ENCODE measurements around the gene COX10. TPM values are rescaled to one million over a fixed set of nuclear protein-coding genes. Genes with fewer than 3 reads are reported as not detected.

COX10 gene
- total and polyA plus RNA-seq, 2 experiments from 2014 or later = 21.7 to 26.6 TPM

DNA sequence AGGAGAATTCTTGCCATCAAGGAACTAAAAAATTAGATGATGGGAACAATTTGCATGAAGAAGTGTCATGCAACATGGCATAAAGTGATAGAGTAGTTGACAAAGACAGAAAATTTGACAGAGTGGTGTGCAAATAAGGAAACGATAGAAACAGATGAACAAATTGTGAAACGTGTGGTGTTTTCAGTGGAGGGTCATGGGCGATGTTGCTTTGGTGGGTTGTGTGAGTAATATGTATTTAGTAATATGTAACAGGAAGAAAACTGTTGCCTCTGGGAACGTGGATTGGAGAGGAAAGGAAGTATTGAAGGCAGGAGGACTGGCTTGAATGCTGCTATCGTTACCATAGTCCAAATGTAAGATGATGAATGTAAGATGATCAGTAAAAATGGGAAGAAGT is 3.6 kb downstream of the COX10 start:
- Histone ChIP-seq H3K4me1 (ENCODE audit: low read depth) (peaks cover 6% of the 10 kb centered on the region), H3K27me3 (no peaks in the 10 kb centered on the region), H3K4me3 (no peak overlapping the region), H3K27ac (no peak overlapping the region), H3K36me3 (peaks cover 19% of the 10 kb centered on the region), H3K9me3 (ENCODE audit: low read depth) (no peaks in the 10 kb centered on the region)
- TF ChIP-seq CTCF (IDR thresholded peaks at IDR 0.05; ENCODE audit: low read depth, low read length) = no peak
- no peak for DNase-seq (ENCODE audit: low read depth in 1 of 2, low spot score in 1 of 2)

GRCh38 chr17:14078027-14078426 is 8.7 kb downstream of the COX10 start:
- peaks cover 9% of the 10 kb centered on the region for H3K4me1 ChIP-seq (ENCODE audit: low read depth)
- no peak for TF ChIP-seq CTCF (IDR thresholded peaks at IDR 0.05; ENCODE audit: low read depth, low read length)
- H3K27me3 ChIP-seq = no peaks in the 10 kb centered on the region
- H3K9me3 ChIP-seq (ENCODE audit: low read depth) = no peaks in the 10 kb centered on the region
- no peak overlapping the region for H3K4me3 ChIP-seq
- H3K27ac ChIP-seq = no peak overlapping the region
- DNase-seq (ENCODE audit: low read depth in 1 of 2, low spot score in 1 of 2) = no peak
- H3K36me3 ChIP-seq = peaks cover 19% of the 10 kb centered on the region

DNA sequence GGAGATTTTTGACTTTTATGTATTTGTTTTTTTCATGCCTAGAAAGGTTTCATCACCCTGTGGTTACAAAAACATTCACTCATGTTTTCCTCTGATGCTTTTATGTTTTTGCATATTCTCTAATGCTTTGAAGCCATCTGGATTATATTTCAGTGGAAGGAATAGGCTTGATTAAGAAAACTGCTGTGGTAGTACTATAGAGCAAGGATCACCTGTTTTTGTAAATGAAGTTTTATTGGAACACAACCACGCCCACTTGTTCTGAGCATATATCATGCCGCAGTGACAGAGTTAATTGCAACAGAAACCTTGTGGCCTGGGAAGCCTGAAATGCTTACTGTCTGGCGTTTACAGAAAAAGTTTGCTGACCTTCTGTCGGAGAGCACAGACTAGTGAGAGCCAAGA is 11.5 kb downstream of the COX10 start:
- no peaks in the 10 kb centered on the region for H3K27me3 ChIP-seq
- H3K27ac ChIP-seq = no peak overlapping the region
- H3K9me3 ChIP-seq (ENCODE audit: low read depth) = no peaks in the 10 kb centered on the region
- H3K4me3 ChIP-seq = no peak overlapping the region
- H3K36me3 ChIP-seq = peaks cover 11% of the 10 kb centered on the region
- no peak for DNase-seq (ENCODE audit: low read depth in 1 of 2, low spot score in 1 of 2)
- H3K4me1 ChIP-seq (ENCODE audit: low read depth) = peaks cover 9% of the 10 kb centered on the region
- no peak for TF ChIP-seq CTCF (IDR thresholded peaks at IDR 0.05; ENCODE audit: low read depth, low read length)

DNA sequence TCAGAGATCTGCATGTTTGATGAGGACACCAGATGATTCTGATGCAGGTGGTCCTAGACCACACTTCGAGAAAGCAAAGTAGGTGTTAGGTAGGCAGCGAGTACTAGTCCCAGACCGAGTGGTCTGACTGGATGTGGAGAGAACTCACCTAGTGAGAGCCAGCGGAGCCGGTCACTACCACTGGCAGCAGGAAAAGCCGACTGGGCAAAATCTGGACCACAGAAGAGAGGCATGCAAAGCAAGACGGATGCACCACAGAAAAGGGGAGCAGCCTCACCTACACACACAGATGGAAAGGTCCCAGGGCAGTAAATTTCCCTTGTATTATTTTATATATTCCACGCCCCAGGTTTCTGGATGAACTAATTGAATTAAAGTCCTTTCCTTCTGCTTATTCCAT is 13.5 kb downstream of the COX10 start:
- peaks cover 3% of the 10 kb centered on the region for H3K4me1 ChIP-seq (ENCODE audit: low read depth)
- H3K27ac ChIP-seq = no peak overlapping the region
- no peak for DNase-seq (ENCODE audit: low read depth in 1 of 2, low spot score in 1 of 2)
- H3K4me3 ChIP-seq = no peak overlapping the region
- no peak for TF ChIP-seq CTCF (IDR thresholded peaks at IDR 0.05; ENCODE audit: low read depth, low read length)
- no peaks in the 10 kb centered on the region for H3K9me3 ChIP-seq (ENCODE audit: low read depth)
- H3K36me3 ChIP-seq = no peaks in the 10 kb centered on the region
- no peaks in the 10 kb centered on the region for H3K27me3 ChIP-seq

- TF ChIP-seq CTCF (IDR thresholded peaks at IDR 0.05; ENCODE audit: low read depth, low read length) = no peak
- H3K4me1 ChIP-seq (ENCODE audit: low read depth) = no peaks in the 10 kb centered on the region
- no peak for DNase-seq (ENCODE audit: low read depth in 1 of 2, low spot score in 1 of 2)
- H3K9me3 ChIP-seq (ENCODE audit: low read depth) = no peaks in the 10 kb centered on the region
- H3K27ac ChIP-seq = no peak overlapping the region
- H3K4me3 ChIP-seq = no peak overlapping the region
- no peaks in the 10 kb centered on the region for H3K27me3 ChIP-seq
- H3K36me3 ChIP-seq = no peaks in the 10 kb centered on the region
Observed at GRCh38 chr17:14084955-14085354, 15.7 kb downstream of the COX10 start.

DNA sequence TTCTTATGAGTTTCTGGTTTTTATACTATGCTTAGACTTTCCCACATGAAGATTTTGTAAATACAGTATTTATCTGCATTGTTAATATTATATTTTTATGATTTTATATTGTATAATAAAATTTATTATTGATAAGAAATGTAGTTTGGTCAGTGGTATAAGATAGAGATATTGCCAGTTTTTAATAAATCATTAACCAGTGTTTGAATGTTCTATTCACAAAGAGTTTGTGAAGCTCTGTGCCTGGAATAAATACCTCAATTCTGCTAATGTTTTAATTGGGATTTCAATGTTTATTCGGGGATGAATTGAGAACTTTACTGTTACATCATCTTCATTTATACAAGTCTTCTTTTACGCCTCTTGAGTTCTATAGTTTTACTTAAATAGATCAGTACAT is 16.9 kb downstream of the COX10 start:
- no peak for DNase-seq (ENCODE audit: low read depth in 1 of 2, low spot score in 1 of 2)
- no peak overlapping the region for H3K4me3 ChIP-seq
- no peaks in the 10 kb centered on the region for H3K36me3 ChIP-seq
- no peaks in the 10 kb centered on the region for H3K9me3 ChIP-seq (ENCODE audit: low read depth)
- H3K27ac ChIP-seq = no peak overlapping the region
- no peak for TF ChIP-seq CTCF (IDR thresholded peaks at IDR 0.05; ENCODE audit: low read depth, low read length)
- no peaks in the 10 kb centered on the region for H3K27me3 ChIP-seq
- no peaks in the 10 kb centered on the region for H3K4me1 ChIP-seq (ENCODE audit: low read depth)

Measured in cardiac muscle cell (in vitro differentiated cells and primary cell).